HepG2 (cell line): ENCODE measurements around the gene HIGD1A. TPM values are rescaled to one million over a fixed set of nuclear protein-coding genes. Genes with fewer than 3 reads are reported as not detected.

ENCODE experiments used
- ATM ChIP-seq: fragments of 450-650 bp; IDR thresholded peaks from 2 replicates; pipeline ENCODE4 v1.7.1; 2017; ENCODE audit warnings: mild to moderate bottlenecking, borderline replicate concordance
- BCL6 ChIP-seq: IDR thresholded peaks from 2 replicates; pipeline ENCODE4 v1.6.1; 2016; ENCODE audit warnings: missing genetic modification reagents, missing compliant biosample characterization
- CBX5 ChIP-seq: sonication (generic); formaldehyde crosslinking; IDR thresholded peaks from 2 replicates; pipeline ENCODE4 v1.4.0; 2020; ENCODE audit warnings: missing genetic modification reagents, borderline replicate concordance
- CENPX ChIP-seq: sonication (generic); formaldehyde crosslinking; IDR thresholded peaks from 2 replicates; pipeline ENCODE4 v1.9.0; 2021; ENCODE audit warnings: mild to moderate bottlenecking, missing genetic modification reagents, moderate library complexity
- KDM3A ChIP-seq: IDR thresholded peaks from 2 replicates; pipeline ENCODE4 v1.6.1; 2018; ENCODE audit warnings: low read depth, missing compliant biosample characterization
- KLF11 ChIP-seq: IDR thresholded peaks from 2 replicates; pipeline ENCODE4 v1.6.1; 2016; ENCODE audit warnings: missing compliant biosample characterization
- KLF16 ChIP-seq, 2 experiments: sonication (generic) in 1 of 2; formaldehyde crosslinking in 1 of 2; IDR thresholded peaks; 2 replicates each; pipeline versions ENCODE4 v1.6.1 to v1.8.0; 2016 to 2023; ENCODE audit warnings: missing genetic modification reagents in 2 of 2, missing compliant biosample characterization in 1 of 2
- LCORL ChIP-seq, 2 experiments: fragments of 450-650 bp in 1 of 2; sonication (generic) in 1 of 2; formaldehyde crosslinking in 1 of 2; IDR thresholded peaks; 2 replicates each; pipeline versions ENCODE4 v1.5.0 to v1.6.1; 2017 to 2020; ENCODE audit warnings: antibody characterized with exemption in 1 of 2, missing genetic modification reagents in 1 of 2
- MAF1 ChIP-seq: sonication (generic); formaldehyde crosslinking; IDR thresholded peaks from 2 replicates; pipeline ENCODE4 v1.5.0; 2020; ENCODE audit warnings: missing genetic modification reagents, borderline replicate concordance
- RAD21 ChIP-seq: fragments of 450-650 bp; formaldehyde crosslinking; IDR thresholded peaks from 2 replicates; pipeline ENCODE4 v1.5.0; 2020; ENCODE audit warnings: mild to moderate bottlenecking
- RFX5 ChIP-seq: IDR thresholded peaks from 2 replicates; pipeline ENCODE4 v1.6.1; 2011; ENCODE audit warnings: low read depth, low read length, improper control_type of control experiment
- TARDBP ChIP-seq: sonication (generic); formaldehyde crosslinking; IDR thresholded peaks from 2 replicates; pipeline ENCODE4 v1.8.0; 2022; ENCODE audit warnings: mild to moderate bottlenecking, missing genetic modification reagents
- ZNF10 ChIP-seq: sonication (generic); formaldehyde crosslinking; IDR thresholded peaks from 2 replicates; pipeline ENCODE4 v1.4.0; 2020; ENCODE audit warnings: mild to moderate bottlenecking, low read depth, missing genetic modification reagents, borderline replicate concordance
- ZNF335 ChIP-seq: sonication (generic); formaldehyde crosslinking; IDR thresholded peaks from 2 replicates; pipeline ENCODE4 v1.4.0; 2020; ENCODE audit warnings: missing genetic modification reagents
- ZNF501 ChIP-seq: sonication (generic); formaldehyde crosslinking; IDR thresholded peaks from 2 replicates; pipeline ENCODE4 v1.5.1; 2020; ENCODE audit warnings: mild to moderate bottlenecking, moderate library complexity, missing genetic modification reagents
- ZNF614 ChIP-seq: IDR thresholded peaks from 2 replicates; pipeline ENCODE4 v1.6.1; 2018; ENCODE audit warnings: missing biosample characterization, missing genetic modification reagents, inconsistent platforms, borderline replicate concordance
- ZNF766 ChIP-seq: sonication (generic); formaldehyde crosslinking; IDR thresholded peaks from 2 replicates; pipeline ENCODE4 v1.5.0; 2020; ENCODE audit warnings: missing genetic modification reagents, borderline replicate concordance
- ZNF83 ChIP-seq: sonication (generic); formaldehyde crosslinking; IDR thresholded peaks from 2 replicates; pipeline ENCODE4 v1.4.0; 2020; ENCODE audit warnings: missing genetic modification reagents, mild to moderate bottlenecking, borderline replicate concordance
- polyA plus RNA-seq, 8 experiments: library from polyadenylated mRNA; depleted of rRNA in 3 of 8; stranded (reverse) in 7 of 8; unstranded in 1 of 8; fragments of >200 nt; fragmentation: Illumina TruSeq in 4 of 8; extraction: Trizol in 4 of 8; gene quantifications; 2 replicates each; pipeline versions ENCODE4 v1.2.1 to v1.2.3, GENCODE V29; 2011 to 2016; ENCODE audit warnings: low read depth in 4 of 8, missing spikeins in 1 of 8, mixed read lengths in 1 of 8; ENCODE audit not compliant: insufficient read depth in 1 of 8
- total RNA-seq, 5 experiments: library from RNA; depleted of rRNA; stranded (reverse); fragments of >200 nt; fragmentation: Illumina TruSeq; extraction: Trizol; gene quantifications; 2 replicates each; pipeline ENCODE4 v1.2.3, GENCODE V29; 2016; ENCODE audit warnings: low read depth in 1 of 5
- TF ChIP-seq, protein P1 (sequence below): IDR thresholded peaks from 2 replicates; pipeline ENCODE4 v1.6.1; 2012; ENCODE audit warnings: low read length, improper control_type of control experiment
- TF ChIP-seq, protein P2 (sequence below): sonication (generic); formaldehyde crosslinking; IDR thresholded peaks from 2 replicates; pipeline ENCODE4 v1.8.1; 2023; ENCODE audit warnings: mild to moderate bottlenecking, inconsistent platforms, moderate library complexity, missing genetic modification reagents, borderline replicate concordance
- TF ChIP-seq, protein P3 (sequence below): sonication (generic); IDR thresholded peaks from 2 replicates; pipeline ENCODE4 v1.6.1; 2016; ENCODE audit warnings: low read depth, borderline replicate concordance
- TF ChIP-seq, protein P4 (sequence below): IDR thresholded peaks from 2 replicates; pipeline ENCODE4 v1.6.1; 2016; ENCODE audit warnings: control low read depth
- TF ChIP-seq, protein P5 (sequence below): IDR thresholded peaks from 2 replicates; pipeline ENCODE4 v1.6.1; 2016; ENCODE audit warnings: low read depth

Gene HIGD1A
- total and polyA plus RNA-seq, 2 of the 13 experiments (the other 11 are each of a cell fraction or from before 2014, with no cell fraction given) = 222 to 253 TPM

DNA sequence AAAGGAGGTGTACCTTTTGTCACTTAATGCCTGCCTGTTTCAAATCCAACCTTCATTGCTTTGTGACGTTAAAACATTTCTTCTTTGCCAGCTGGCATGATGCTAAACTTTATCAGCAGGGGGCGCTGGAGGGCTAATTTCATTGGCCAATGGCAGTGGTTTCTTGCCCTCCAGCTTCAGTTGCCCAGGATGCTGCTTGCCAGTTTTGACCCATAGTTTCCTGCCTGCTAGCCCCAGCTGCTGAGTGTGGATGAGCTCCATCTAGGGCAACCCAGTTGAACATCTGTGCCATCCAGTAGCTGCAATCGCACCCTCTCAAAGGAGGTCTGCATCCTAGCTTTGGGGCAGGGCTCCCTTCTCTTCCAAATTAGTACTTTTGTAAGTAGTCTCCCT, 27.0 kb upstream of the HIGD1A start (continued):
- TF ChIP-seq, protein P1, sequence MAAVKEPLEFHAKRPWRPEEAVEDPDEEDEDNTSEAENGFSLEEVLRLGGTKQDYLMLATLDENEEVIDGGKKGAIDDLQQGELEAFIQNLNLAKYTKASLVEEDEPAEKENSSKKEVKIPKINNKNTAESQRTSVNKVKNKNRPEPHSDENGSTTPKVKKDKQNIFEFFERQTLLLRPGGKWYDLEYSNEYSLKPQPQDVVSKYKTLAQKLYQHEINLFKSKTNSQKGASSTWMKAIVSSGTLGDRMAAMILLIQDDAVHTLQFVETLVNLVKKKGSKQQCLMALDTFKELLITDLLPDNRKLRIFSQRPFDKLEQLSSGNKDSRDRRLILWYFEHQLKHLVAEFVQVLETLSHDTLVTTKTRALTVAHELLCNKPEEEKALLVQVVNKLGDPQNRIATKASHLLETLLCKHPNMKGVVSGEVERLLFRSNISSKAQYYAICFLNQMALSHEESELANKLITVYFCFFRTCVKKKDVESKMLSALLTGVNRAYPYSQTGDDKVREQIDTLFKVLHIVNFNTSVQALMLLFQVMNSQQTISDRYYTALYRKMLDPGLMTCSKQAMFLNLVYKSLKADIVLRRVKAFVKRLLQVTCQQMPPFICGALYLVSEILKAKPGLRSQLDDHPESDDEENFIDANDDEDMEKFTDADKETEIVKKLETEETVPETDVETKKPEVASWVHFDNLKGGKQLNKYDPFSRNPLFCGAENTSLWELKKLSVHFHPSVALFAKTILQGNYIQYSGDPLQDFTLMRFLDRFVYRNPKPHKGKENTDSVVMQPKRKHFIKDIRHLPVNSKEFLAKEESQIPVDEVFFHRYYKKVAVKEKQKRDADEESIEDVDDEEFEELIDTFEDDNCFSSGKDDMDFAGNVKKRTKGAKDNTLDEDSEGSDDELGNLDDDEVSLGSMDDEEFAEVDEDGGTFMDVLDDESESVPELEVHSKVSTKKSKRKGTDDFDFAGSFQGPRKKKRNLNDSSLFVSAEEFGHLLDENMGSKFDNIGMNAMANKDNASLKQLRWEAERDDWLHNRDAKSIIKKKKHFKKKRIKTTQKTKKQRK = no peak
- TF ChIP-seq ZNF614 (CRISPR knock-in tag) (0 out of 2 replicates have a peak, but pooled peaks have one; percentile 26), CENPX (CRISPR knock-in tag) (no peak), RFX5 (0 out of 2 replicates have a peak, but pooled peaks have one; percentile 42), ZNF766 (CRISPR knock-in tag) (peak; percentile 74; the same call in 1 of the 2 replicates), BCL6 (peak; percentile 31; the same call in 1 of the 2 replicates), MAF1 (CRISPR knock-in tag) (no peak), CBX5 (CRISPR knock-in tag) (0 out of 2 replicates have a peak, but pooled peaks have one; percentile 44), ZNF501 (CRISPR knock-in tag) (0 out of 2 replicates have a peak, but pooled peaks have one; percentile 43), ZNF335 (0 out of 2 replicates have a peak, but pooled peaks have one; percentile 45), LCORL (IDR thresholded peaks at IDR 0.05) (no peak), LCORL (CRISPR knock-in tag; IDR thresholded peaks at IDR 0.05) (0 out of 2 replicates have a peak, but pooled peaks have one; percentile 25), RAD21 (CRISPR knock-in tag) (peak; percentile 87), KLF11 (CRISPR knock-in tag) (no peak), ZNF10 (CRISPR knock-in tag) (no peak), KLF16 (CRISPR knock-in tag; IDR thresholded peaks at IDR 0.05) (0 out of 4 replicates have a peak, but pooled peaks of 1 of the 2 experiments have one; percentile 18), KDM3A (CRISPR knock-in tag) (0 out of 2 replicates have a peak, but pooled peaks have one; percentile 52), ATM (no peak), TARDBP (0 out of 2 replicates have a peak, but pooled peaks have one; percentile 45), ZNF83 (CRISPR knock-in tag) (no peak)
- TF ChIP-seq, protein P2, sequence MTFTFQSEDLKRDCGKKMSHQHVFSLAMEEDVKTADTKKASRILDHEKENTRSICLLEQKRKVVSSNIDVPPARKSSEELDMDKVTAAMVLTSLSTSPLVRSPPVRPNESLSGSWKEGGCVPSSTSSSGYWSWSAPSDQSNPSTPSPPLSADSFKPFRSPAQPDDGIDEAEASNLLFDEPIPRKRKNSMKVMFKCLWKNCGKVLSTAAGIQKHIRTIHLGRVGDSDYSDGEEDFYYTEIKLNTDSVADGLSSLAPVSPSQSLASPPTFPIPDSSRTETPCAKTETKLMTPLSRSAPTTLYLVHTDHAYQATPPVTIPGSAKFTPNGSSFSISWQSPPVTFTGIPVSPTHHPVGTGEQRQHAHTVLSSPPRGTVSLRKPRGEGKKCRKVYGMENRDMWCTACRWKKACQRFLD = no peak
- TF ChIP-seq, protein P3, sequence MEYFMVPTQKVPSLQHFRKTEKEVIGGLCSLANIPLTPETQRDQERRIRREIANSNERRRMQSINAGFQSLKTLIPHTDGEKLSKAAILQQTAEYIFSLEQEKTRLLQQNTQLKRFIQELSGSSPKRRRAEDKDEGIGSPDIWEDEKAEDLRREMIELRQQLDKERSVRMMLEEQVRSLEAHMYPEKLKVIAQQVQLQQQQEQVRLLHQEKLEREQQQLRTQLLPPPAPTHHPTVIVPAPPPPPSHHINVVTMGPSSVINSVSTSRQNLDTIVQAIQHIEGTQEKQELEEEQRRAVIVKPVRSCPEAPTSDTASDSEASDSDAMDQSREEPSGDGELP = peak; percentile 79
- TF ChIP-seq, protein P4, sequence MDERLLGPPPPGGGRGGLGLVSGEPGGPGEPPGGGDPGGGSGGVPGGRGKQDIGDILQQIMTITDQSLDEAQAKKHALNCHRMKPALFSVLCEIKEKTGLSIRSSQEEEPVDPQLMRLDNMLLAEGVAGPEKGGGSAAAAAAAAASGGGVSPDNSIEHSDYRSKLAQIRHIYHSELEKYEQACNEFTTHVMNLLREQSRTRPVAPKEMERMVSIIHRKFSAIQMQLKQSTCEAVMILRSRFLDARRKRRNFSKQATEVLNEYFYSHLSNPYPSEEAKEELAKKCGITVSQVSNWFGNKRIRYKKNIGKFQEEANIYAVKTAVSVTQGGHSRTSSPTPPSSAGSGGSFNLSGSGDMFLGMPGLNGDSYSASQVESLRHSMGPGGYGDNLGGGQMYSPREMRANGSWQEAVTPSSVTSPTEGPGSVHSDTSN (CRISPR knock-in tag) = no peak
- TF ChIP-seq, protein P5, sequence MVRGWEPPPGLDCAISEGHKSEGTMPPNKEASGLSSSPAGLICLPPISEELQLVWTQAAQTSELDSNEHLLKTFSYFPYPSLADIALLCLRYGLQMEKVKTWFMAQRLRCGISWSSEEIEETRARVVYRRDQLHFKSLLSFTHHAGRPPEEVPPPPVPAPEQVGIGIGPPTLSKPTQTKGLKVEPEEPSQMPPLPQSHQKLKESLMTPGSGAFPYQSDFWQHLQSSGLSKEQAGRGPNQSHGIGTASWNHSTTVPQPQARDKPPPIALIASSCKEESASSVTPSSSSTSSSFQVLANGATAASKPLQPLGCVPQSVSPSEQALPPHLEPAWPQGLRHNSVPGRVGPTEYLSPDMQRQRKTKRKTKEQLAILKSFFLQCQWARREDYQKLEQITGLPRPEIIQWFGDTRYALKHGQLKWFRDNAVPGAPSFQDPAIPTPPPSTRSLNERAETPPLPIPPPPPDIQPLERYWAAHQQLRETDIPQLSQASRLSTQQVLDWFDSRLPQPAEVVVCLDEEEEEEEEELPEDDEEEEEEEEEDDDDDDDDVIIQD = 0 out of 2 replicates have a peak, but pooled peaks have one; percentile 56
